Glomerular endothelial cell (primary cell): ENCODE data around the gene INVS. TPM values are rescaled to one million over a fixed set of nuclear protein-coding genes. Genes with fewer than 3 reads are reported as not detected.
"Not testable (repeated sequence)": the region's sequence is repeated elsewhere in the genome, so short reads cannot be mapped to it uniquely, and the experiment has no call there.

Source experiments
- DNase-seq: peaks from one replicate; pipeline ENCODE4 v3.0.0-alpha.2; 2011; ENCODE audit warnings: low read depth, low spot score; ENCODE audit errors: extremely low read depth
- total RNA-seq: library from RNA; depleted of rRNA; stranded (reverse); fragments of >200 nt; gene quantifications from 2 replicates; pipeline ENCODE4 v1.2.3, GENCODE V29; 2015

The INVS gene
- total RNA-seq, 1 donor from 2014 or later: 28.8 TPM

- DNase-seq: no peak
These were observed 15.5 kb upstream of the INVS start for GRCh38 chr9:100083448-100084127.

GRCh38 chr9:100084128-100084453 is 15.0 kb upstream of the INVS start:
- no peak for DNase-seq

GRCh38 chr9:100084734-100085133 is 14.3 kb upstream of the INVS start:
- no peak for DNase-seq

GRCh38 chr9:100086097-100086635 is 12.9 kb upstream of the INVS start:
- DNase-seq: no peak

- DNase-seq: no peak
These were observed 11.8 kb upstream of the INVS start for GRCh38 chr9:100087218-100087617.

GRCh38 chr9:100088202-100088601 is 10.8 kb upstream of the INVS start:
- no peak for DNase-seq

- DNase-seq: no peak
These were observed 8.2 kb upstream of the INVS start for GRCh38 chr9:100090880-100091279.

GRCh38 chr9:100091650-100092049 is 7.4 kb upstream of the INVS start:
- DNase-seq: no peak

- DNase-seq: no peak
These were observed 7.0 kb upstream of the INVS start for GRCh38 chr9:100092066-100092465.

- DNase-seq: not testable (repeated sequence)
These were observed 4.6 kb upstream of the INVS start for GRCh38 chr9:100094411-100094810.

- no peak for DNase-seq
These were observed 2.6 kb upstream of the INVS start for GRCh38 chr9:100096378-100096916.

- no peak for DNase-seq
These were observed 777 bp upstream of the INVS start for GRCh38 chr9:100098046-100098886.

GRCh38 chr9:100099722-100100042 is 639 bp downstream of the INVS start:
- no peak for DNase-seq

- no peak for DNase-seq
These were observed 1.2 kb downstream of the INVS start for GRCh38 chr9:100100146-100100667.

- no peak for DNase-seq
These were observed 2.6 kb downstream of the INVS start for GRCh38 chr9:100101608-100102007.

GRCh38 chr9:100104314-100104713 is 5.3 kb downstream of the INVS start:
- DNase-seq: no peak

GRCh38 chr9:100105861-100106260 is 6.8 kb downstream of the INVS start:
- no peak for DNase-seq

- DNase-seq: no peak
These were observed 7.6 kb downstream of the INVS start for GRCh38 chr9:100106616-100107015.

- DNase-seq: no peak
These were observed 9.5 kb downstream of the INVS start for GRCh38 chr9:100108559-100108958.

- no peak for DNase-seq
These were observed 12.2 kb downstream of the INVS start for GRCh38 chr9:100111235-100111634.

- DNase-seq: no peak
These were observed 13.8 kb downstream of the INVS start for GRCh38 chr9:100112677-100113336.
